Trophoblast cell (in vitro differentiated cells and primary cell): ENCODE measurements around the gene ZNF700.
"Not testable (repeated sequence)": the region's sequence is repeated elsewhere in the genome, so short reads cannot be mapped to it uniquely, and the experiment has no call there.

ENCODE experiments used
- DNase-seq, 2 donors: peaks; one replicate each; pipeline ENCODE4 v3.0.0-alpha.2; 2016
- H2AFZ ChIP-seq: 2 replicates; pipeline ENCODE4 v1.6.1; 2013; ENCODE audit warnings: low read length, moderate library complexity, mild to moderate bottlenecking; ENCODE audit not compliant: insufficient read depth, poor library complexity
- H2AK5ac ChIP-seq: 2 replicates; pipeline ENCODE4 v1.6.1; 2013; ENCODE audit warnings: mild to moderate bottlenecking, low read length
- H2BK120ac ChIP-seq: 2 replicates; pipeline ENCODE4 v1.6.1; 2013; ENCODE audit warnings: low read length, mild to moderate bottlenecking, moderate library complexity; ENCODE audit not compliant: insufficient read depth, poor library complexity
- H2BK12ac ChIP-seq: 2 replicates; pipeline ENCODE4 v1.6.1; 2013; ENCODE audit warnings: mild to moderate bottlenecking, low read length, moderate library complexity
- H2BK5ac ChIP-seq: 2 replicates; pipeline ENCODE4 v1.6.1; 2013; ENCODE audit warnings: low read length, low read depth, moderate library complexity, mild to moderate bottlenecking; ENCODE audit not compliant: poor library complexity
- H3K14ac ChIP-seq: 2 replicates; pipeline ENCODE4 v1.6.1; 2013; ENCODE audit warnings: mild to moderate bottlenecking, low read length
- H3K18ac ChIP-seq: 2 replicates; pipeline ENCODE4 v1.6.1; 2013; ENCODE audit warnings: mild to moderate bottlenecking, low read length
- H3K23ac ChIP-seq: 2 replicates; pipeline ENCODE4 v1.6.1; 2013; ENCODE audit warnings: low read length
- H3K27ac ChIP-seq: 2 replicates; pipeline ENCODE4 v1.5.1; 2013; ENCODE audit warnings: low read depth, mild to moderate bottlenecking, inconsistent platforms, low read length, moderate library complexity
- H3K27me3 ChIP-seq: 2 replicates; pipeline ENCODE4 v1.6.1; 2013; ENCODE audit warnings: inconsistent platforms, mild to moderate bottlenecking, low read length, moderate library complexity; ENCODE audit not compliant: insufficient read depth
- H3K36me3 ChIP-seq, 2 experiments: 1 replicate in 1 of 2; 2 replicates in 1 of 2; pipeline ENCODE4 v1.6.1; 2013; ENCODE audit warnings: low read length in 2 of 2, mild to moderate bottlenecking in 2 of 2, moderate library complexity in 1 of 2; ENCODE audit not compliant: insufficient read depth in 2 of 2, control insufficient read depth in 1 of 2
- H3K4ac ChIP-seq: 2 replicates; pipeline ENCODE4 v1.6.1; 2013; ENCODE audit warnings: low read depth, mild to moderate bottlenecking, low read length, moderate library complexity
- H3K4me1 ChIP-seq, 2 experiments: 1 replicate in 1 of 2; 2 replicates in 1 of 2; pipeline ENCODE4 v1.6.1; 2013; ENCODE audit warnings: low read length in 2 of 2, mild to moderate bottlenecking in 2 of 2, moderate library complexity in 1 of 2; ENCODE audit not compliant: insufficient read depth in 2 of 2, control insufficient read depth in 1 of 2
- H3K4me2 ChIP-seq: 2 replicates; pipeline ENCODE4 v1.6.1; 2013; ENCODE audit warnings: inconsistent platforms, mild to moderate bottlenecking, low read length, moderate library complexity
- H3K4me3 ChIP-seq: 2 replicates; pipeline ENCODE4 v1.5.1; 2013; ENCODE audit warnings: mild to moderate bottlenecking, low read depth, low read length, inconsistent platforms
- H3K79me1 ChIP-seq: one replicate; pipeline ENCODE4 v1.6.1; 2013; ENCODE audit warnings: low read length
- H3K79me2 ChIP-seq: 2 replicates; pipeline ENCODE4 v1.6.1; 2013; ENCODE audit warnings: low read length, mild to moderate bottlenecking; ENCODE audit not compliant: control insufficient read depth, insufficient read depth, poor library complexity
- H3K9ac ChIP-seq: 2 replicates; pipeline ENCODE4 v1.6.1; 2013; ENCODE audit warnings: mild to moderate bottlenecking, low read length
- H3K9me3 ChIP-seq: 2 replicates; pipeline ENCODE4 v1.6.1; 2013; ENCODE audit warnings: low read depth, mild to moderate bottlenecking, control low read depth, inconsistent platforms, low read length; ENCODE audit not compliant: insufficient read depth
- H4K12ac ChIP-seq: 2 replicates; pipeline ENCODE4 v1.6.1; 2013; ENCODE audit warnings: low read depth, mild to moderate bottlenecking, low read length, moderate library complexity
- H4K8ac ChIP-seq: 2 replicates; pipeline ENCODE4 v1.6.1; 2013; ENCODE audit warnings: low read depth, mild to moderate bottlenecking, low read length, moderate library complexity
- H4K91ac ChIP-seq: one replicate; pipeline ENCODE4 v1.6.1; 2013; ENCODE audit warnings: low read depth, mild to moderate bottlenecking, low read length, moderate library complexity
- WGBS: extraction: QIAGEN DNeasy Blood & Tissue Kit; methylation state at CpG from one replicate; pipeline ENCODE4 v1.1.7; 2013; ENCODE audit warnings: missing lambda C conversion rate; ENCODE audit not compliant: insufficient read length, insufficient coverage; ENCODE audit errors: extremely low coverage; 5-methylcytosine and 5-hydroxymethylcytosine counted together

The ZNF700 gene

DNA sequence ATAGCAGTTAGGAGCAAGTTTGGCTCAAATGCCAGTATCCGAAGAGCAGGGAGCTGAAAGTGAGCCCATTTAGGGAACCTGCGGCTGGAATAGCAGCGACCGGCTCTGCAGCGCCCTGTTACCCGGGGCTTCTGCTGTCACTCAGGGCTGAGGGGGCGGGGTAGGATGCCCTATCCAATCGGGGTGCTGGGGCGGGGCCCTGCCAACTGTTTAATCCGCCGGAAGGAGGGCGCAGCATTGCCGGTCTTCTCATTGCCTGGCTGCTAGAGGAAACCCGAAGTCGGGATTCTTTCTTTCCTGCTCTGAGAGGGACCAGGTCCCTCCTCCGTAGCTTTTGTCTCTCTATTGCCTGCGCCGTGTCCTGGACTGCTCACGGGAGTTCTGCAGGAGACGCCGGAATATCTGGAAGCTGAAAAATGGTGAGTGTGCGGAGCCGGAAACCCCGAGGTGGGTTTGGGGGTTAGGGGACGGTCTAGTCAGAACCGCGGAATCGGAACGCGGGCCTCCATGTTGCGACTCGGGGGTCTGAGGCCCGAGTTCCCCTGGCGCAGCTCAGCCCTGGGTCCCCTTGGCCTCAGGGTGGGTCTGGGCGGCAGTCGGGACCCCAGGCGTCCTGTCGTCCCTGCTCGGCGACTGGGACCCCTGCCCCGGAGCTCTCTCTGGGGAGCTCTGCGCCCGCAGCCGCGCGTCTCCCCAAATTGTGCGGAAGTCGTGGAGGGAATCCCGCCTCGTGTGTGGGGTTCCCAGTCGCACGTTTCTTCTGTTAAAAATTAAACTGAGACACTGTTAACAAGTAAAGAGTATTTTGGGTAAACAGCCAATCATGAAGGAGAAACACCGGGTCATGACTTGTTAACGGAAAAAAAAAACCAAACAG, 62.7 kb downstream of the ZNF700 start:
- Histone ChIP-seq H4K91ac (peak overlapping the region; percentile 60), H4K8ac (peak overlapping the region; percentile 83), H3K9me3 (peaks cover 3% of the 10 kb centered on the region), H3K36me3 (peaks cover 0 to under 1% of the 10 kb centered on the region in 2 experiments), H3K18ac (peak overlapping the region; percentile 71), H3K4ac (peak overlapping the region; percentile 39), H3K4me2 (peak overlapping the region; percentile 97), H3K27ac (peak overlapping the region; percentile 75), H3K23ac (no peak overlapping the region), H3K79me1 (peaks cover 3% of the 10 kb centered on the region), H3K9ac (peak overlapping the region; percentile 92), H2AFZ (peak overlapping the region; percentile 65), H3K4me1 (no peaks in the 10 kb centered on the region), H2BK12ac (no peak overlapping the region), H3K27me3 (no peaks in the 10 kb centered on the region), H3K79me2 (peaks cover 3% of the 10 kb centered on the region), H2BK5ac (peak overlapping the region; percentile 43), H3K14ac (peak overlapping the region; percentile 47), H2AK5ac (no peak overlapping the region), H3K4me3 (peak overlapping the region; percentile 88), H2BK120ac (no peak overlapping the region), H4K12ac (peak overlapping the region; percentile 11)
- WGBS, result no CpG with 5 or more reads among the region's 54 CpGs
- peak; percentile 94 to 95 for DNase-seq

GRCh38 chr19:11989112-11989456, 64.2 kb downstream of the ZNF700 start:
- no peak overlapping the region for H2AK5ac ChIP-seq
- H3K14ac ChIP-seq, result no peak overlapping the region
- WGBS, result no CpG with 5 or more reads among the region's 9 CpGs
- H3K4me1 ChIP-seq, result no peaks in the 10 kb centered on the region
- peaks cover 2% of the 10 kb centered on the region for H3K9me3 ChIP-seq
- H3K18ac ChIP-seq, result no peak overlapping the region
- no peak overlapping the region for H3K4me2 ChIP-seq
- no peak for DNase-seq
- no peak overlapping the region for H4K12ac ChIP-seq
- H3K79me2 ChIP-seq, result peaks cover 3% of the 10 kb centered on the region
- no peak overlapping the region for H3K27ac ChIP-seq
- H4K91ac ChIP-seq, result no peak overlapping the region
- H3K36me3 ChIP-seq, result no peaks in the 10 kb centered on the region
- H4K8ac ChIP-seq, result no peak overlapping the region
- no peak overlapping the region for H3K4ac ChIP-seq
- peaks cover 3% of the 10 kb centered on the region for H3K79me1 ChIP-seq
- H2BK5ac ChIP-seq, result no peak overlapping the region
- no peak overlapping the region for H3K23ac ChIP-seq
- H3K4me3 ChIP-seq, result no peak overlapping the region
- no peak overlapping the region for H2AFZ ChIP-seq
- no peak overlapping the region for H2BK12ac ChIP-seq
- H3K9ac ChIP-seq, result no peak overlapping the region
- H2BK120ac ChIP-seq, result no peak overlapping the region
- H3K27me3 ChIP-seq, result no peaks in the 10 kb centered on the region

GRCh38 chr19:11991921-11992320, 67.0 kb downstream of the ZNF700 start:
- not testable (repeated sequence) for H4K91ac ChIP-seq, H3K27me3 ChIP-seq, H3K4me2 ChIP-seq, H2AFZ ChIP-seq, H2AK5ac ChIP-seq, H4K8ac ChIP-seq, H2BK12ac ChIP-seq, H3K79me2 ChIP-seq, H3K4me3 ChIP-seq, H3K9ac ChIP-seq, H3K27ac ChIP-seq, H3K18ac ChIP-seq, H3K4me1 ChIP-seq, H3K23ac ChIP-seq, H4K12ac ChIP-seq, H3K14ac ChIP-seq, H2BK5ac ChIP-seq, H3K36me3 ChIP-seq, H3K79me1 ChIP-seq, H2BK120ac ChIP-seq, DNase-seq, H3K4ac ChIP-seq, H3K9me3 ChIP-seq
- no CpG with 5 or more reads among the region's 4 CpGs for WGBS

DNA sequence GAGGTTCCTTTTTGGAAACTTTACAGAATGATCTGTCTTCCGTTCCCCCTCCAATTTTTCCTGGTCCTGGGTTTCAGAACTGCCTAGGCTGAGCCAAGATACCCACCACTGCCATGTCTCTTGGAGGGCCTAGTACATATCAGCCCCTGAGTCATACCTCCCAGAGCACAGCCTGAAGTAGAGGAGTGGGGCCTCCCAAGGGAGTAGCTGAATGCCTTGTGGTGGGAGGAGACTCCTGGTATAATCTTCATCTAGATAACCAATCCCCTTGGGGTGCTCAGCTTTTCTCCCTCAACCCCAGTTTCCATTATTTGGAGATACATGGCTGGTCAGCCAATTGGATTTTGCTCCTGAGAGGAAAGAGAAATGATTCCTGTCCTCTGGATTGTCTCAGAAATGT, 70.3 kb downstream of the ZNF700 start:
- Histone ChIP-seq H3K79me1 (no peaks in the 10 kb centered on the region), H2BK12ac (no peak overlapping the region), H3K27me3 (no peaks in the 10 kb centered on the region), H2AK5ac (no peak overlapping the region), H3K14ac (no peak overlapping the region), H4K12ac (no peak overlapping the region), H3K4me2 (no peak overlapping the region), H2BK5ac (no peak overlapping the region), H3K4me1 (peaks cover 0 to 3% of the 10 kb centered on the region in 2 experiments), H2BK120ac (no peak overlapping the region), H3K9ac (no peak overlapping the region), H3K79me2 (no peaks in the 10 kb centered on the region), H2AFZ (no peak overlapping the region), H3K23ac (no peak overlapping the region), H3K4ac (no peak overlapping the region), H3K4me3 (no peak overlapping the region), H3K36me3 (peaks cover 0 to 5% of the 10 kb centered on the region in 2 experiments), H3K9me3 (no peaks in the 10 kb centered on the region), H4K91ac (no peak overlapping the region), H3K18ac (no peak overlapping the region), H3K27ac (no peak overlapping the region), H4K8ac (no peak overlapping the region)
- no peak for DNase-seq
- WGBS, result no CpG with 5 or more reads among the region's 1 CpG
